ENCODE results near the gene SMOC2.

The SMOC2 gene, protein sequence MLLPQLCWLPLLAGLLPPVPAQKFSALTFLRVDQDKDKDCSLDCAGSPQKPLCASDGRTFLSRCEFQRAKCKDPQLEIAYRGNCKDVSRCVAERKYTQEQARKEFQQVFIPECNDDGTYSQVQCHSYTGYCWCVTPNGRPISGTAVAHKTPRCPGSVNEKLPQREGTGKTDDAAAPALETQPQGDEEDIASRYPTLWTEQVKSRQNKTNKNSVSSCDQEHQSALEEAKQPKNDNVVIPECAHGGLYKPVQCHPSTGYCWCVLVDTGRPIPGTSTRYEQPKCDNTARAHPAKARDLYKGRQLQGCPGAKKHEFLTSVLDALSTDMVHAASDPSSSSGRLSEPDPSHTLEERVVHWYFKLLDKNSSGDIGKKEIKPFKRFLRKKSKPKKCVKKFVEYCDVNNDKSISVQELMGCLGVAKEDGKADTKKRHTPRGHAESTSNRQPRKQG

GRCh38 chr6:168440520-168441433 is at the start of gene SMOC2:
Gene SMOC2, plus strand, starts transcription at chr6:168441184. Its CDS starts 187 bp downstream, at chr6:168441371.
- no peak for DNase-seq

DNA sequence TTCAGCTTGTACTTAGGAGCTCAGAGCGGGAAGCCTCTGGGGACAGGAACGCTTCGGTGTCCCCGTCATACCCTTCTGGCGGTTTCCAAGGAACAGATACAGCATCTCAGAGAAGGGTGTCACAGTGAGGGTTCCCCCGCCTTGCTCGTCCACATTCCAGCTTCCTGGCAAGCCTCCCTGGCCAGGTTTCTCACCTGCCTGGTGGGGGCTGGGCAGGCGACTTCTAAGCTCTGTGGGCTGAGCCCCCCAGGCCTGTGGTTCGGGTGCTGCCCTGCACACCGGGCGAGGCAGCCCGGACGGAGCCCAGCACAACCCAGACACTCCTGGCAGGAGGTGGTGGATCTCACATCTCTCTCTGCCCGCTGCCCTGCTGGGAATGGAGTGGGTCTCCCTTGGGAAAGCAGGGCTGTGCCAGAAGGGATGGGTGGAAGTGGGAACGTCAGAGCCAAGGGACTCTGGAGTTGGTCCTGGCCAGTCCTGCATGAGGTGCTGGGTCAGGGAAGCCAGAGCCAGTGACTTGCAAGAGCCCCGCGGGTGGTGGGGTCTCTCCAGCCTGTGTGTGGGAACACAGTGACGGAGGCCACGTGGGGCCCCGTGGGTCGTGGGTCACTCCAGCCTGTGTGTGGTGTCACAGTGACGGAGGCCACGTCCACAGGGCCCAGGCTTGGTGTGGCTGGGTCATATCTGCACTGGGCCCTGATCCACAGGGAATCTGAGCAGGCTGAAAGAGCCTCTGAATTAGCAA is 47.7 kb upstream of the SMOC2 start:
- DNase-seq, result no peak

GRCh38 chr6:168394606-168395005 is 46.4 kb upstream of the SMOC2 start:
- no peak for DNase-seq

DNA sequence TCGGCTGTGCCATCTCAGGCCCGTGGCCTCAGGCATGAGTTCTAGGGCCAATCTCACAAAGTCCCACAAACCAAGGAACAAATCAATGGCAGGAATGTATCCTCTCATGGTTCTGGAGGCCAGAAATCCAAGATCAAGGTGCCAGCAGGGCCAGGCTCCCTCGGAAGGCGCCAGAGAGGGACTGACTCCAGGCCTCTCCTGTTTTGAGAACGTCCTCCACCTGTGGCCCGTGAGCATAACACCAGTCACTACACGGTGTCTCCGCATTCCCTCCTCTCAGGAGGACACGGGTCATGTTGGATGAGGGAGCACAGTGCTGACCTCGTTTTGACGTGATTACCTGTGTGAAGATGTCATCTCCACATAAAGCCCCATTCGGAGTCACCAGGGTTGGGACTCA is 45.0 kb upstream of the SMOC2 start:
- no peak for DNase-seq

- DNase-seq, result no peak
Observed at GRCh38 chr6:168396561-168396960, 44.4 kb upstream of the SMOC2 start.

DNA sequence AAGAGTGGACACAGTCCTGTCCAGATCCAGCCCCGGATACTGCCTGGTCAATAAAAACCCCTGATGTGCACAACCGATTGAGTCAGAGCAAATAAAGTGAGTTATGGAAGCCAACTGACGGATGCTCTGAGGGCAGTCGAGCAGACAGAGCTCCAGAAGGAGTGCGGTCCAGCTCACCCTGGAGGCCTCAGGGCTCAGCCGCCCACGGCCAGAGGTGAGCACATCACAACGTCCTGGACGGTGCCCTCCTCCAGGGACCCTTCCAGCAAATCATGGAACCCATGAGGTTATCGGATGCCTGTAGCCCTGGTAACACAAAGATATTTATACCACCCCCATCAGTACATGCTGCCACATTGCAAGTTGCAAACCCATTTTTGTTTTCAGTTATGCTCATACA is 44.0 kb upstream of the SMOC2 start:
- DNase-seq, result no peak

DNA sequence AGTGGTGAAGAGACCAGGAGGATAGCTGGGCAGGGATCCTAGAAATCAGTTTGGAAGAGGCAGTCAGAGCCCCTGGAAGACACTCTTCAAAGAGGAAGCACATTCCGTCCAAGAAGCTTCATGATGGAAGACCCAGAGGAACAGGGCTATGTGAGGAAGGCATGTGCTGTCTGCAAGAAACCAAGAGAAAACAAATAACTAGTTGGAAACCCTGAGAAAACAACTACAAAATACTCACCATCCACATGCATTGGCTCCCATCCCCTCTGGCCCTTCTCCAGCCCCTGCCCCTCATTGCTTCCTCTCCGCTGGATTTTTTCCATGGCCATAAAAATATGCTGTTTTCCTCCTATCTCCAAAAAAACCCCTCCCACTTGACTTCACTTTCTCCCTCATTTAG is 40.9 kb upstream of the SMOC2 start:
- DNase-seq, result no peak

DNA sequence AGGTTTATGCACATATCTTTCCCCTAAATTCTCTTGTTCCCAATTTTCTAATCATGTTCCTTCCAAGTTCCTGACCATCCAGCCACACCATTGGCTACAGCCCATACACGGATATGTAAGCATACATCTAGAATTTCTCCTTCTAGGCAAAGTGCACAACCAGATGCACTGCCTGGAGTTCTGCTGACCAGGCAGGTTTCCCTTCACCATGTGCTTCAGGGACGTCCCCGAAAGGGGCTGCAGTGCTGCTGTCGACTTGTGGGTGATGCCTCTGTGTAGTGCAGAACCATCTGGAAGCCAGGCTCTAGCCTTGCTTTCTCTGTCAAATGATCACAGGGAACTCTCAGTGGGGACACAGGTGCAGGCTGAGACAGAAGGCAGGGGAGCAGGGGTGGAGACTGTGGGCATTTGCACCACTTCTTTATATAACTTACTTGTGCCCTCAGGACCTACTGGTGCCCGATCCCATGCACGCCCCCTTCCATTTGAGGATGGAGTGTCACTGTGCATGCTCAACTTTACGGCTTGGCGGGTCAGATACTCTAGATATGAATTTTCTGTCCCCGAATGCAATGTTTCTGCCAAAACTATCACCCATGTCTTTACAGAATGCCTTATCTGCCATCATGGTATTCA is 37.5 kb upstream of the SMOC2 start:
- DNase-seq, result no peak

GRCh38 chr6:168404560-168404959 is 36.4 kb upstream of the SMOC2 start:
- no peak for DNase-seq

DNA sequence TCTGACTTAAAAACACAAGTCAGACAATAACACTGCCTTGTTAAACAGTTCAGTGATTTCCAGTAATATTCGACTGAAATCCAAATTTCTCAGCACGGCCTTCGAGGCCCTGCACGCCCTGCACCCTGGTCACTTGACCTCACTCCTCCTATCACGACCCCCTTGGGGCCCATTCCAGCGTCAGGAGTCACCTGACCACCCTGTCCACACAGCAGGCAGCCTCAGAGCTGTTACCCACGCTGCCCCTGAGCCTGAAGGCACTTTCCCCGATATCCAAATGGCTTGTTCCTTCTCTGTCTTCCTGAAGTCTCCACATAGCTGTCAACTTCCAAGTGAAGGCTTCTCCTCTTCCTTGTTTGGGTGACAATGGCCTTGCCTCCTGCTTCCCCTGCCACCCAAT is 33.1 kb upstream of the SMOC2 start:
- DNase-seq, result peak; percentile 25

GRCh38 chr6:168408504-168409136 is 32.4 kb upstream of the SMOC2 start:
- DNase-seq, result no peak

- no peak for DNase-seq
Observed at GRCh38 chr6:168410035-168410434, 30.9 kb upstream of the SMOC2 start.

GRCh38 chr6:168410554-168411011 is 30.4 kb upstream of the SMOC2 start:
- no peak for DNase-seq

DNA sequence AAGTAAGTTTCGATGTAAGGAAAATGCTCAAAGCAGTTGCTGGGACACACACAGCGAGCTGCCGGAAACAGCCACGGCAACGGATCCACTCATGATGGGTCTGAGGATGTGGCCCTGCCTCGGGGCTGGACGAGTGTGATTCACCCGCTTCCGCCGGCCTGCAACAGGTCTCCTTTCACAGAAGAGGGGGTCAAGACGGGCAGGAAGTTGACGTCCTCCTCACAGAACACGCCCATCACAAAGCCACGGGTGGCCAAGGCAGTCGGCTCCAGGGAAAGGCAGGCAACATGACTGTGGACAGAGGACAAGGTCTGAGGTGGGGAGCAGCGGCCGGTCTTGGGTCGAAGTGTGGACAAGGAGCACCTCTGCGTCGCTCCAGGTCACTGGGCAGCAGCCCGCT is 29.9 kb upstream of the SMOC2 start:
- DNase-seq, result no peak

GRCh38 chr6:168411793-168412192 is 29.2 kb upstream of the SMOC2 start:
- no peak for DNase-seq

- DNase-seq, result no peak
Observed at GRCh38 chr6:168412456-168412855, 28.5 kb upstream of the SMOC2 start.

DNA sequence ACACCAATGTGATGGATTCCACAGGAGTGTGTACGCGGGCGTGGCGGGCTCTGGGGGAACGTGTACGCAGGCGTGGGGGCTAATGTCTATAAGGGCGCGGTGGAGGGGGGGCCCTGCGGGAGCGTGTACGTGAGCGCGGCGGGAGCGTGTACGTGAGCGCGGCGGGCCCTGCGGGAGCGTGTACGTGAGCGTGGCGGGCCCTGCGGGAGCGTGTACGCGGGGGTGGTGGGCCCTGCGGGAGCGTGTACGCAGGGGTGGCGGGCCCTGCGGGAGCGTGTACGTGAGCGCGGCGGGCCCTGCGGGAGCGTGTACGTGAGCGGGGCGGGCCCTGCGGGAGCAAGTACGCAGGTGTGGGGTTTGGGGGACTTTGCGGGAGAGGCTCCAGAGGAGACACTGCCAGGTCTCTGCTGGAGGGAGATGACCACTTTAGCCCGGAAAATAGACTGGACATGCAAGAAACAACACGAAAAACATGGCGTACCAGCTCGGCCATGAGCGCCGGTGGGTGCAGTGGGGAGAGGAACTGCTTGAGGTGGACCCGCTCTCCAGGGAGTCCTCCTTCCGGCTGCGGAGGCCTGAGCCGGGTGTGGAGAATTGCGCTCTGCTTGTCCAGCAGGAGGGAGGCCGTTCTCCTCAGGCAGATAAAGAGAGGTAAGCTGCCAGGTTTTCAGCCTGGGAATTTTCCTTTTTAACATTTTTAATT is 27.8 kb upstream of the SMOC2 start:
- no peak for DNase-seq

GRCh38 chr6:168413856-168414255 is 27.1 kb upstream of the SMOC2 start:
- DNase-seq, result no peak

DNA sequence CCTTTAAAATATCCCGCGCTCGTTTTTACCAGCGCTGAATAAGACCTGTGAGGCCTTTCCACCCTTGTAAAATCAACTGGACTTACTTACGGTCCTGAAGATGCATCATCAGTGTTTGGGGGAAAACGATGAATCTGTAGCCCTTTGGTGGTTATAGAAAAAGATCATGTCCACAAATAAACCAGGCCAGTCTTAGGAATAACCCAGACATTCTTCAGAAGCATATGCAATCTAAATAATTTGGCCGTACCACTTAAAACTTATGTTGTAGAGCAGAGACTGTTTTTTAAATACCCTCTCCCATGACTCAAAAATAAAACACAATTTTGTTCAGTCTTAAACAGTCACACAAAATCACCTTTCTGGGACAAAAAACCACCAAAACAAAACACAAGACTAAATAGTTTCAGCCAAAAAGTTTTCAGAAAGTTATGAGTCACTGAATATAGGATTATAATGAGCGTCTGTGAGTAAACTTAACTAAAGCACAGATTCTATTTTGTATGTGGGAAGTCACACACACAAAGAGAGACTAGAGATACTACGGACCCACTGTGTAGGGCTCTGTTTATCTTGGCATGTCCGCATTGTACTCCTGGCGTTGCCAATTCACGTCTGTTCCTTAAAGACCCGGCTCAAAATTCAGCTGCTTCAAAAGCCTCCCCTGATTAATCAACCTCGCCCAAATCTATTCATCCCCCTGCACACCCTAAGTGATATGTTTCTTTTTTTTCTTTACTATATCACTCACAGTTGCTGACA is 26.5 kb upstream of the SMOC2 start:
- DNase-seq, result no peak

All from activated CD8-positive, alpha-beta memory T cell treated with anti-CD3 and anti-CD28 coated beads, Interleukin-2, amount 50 U/mL, for 48 hours (primary cell).